Measurements from ENCODE around the gene STAT1.

STAT1 gene

GRCh38 chr2:190959911-190960788, 53.8 kb downstream of the STAT1 start:
- no peak for DNase-seq (ENCODE audit: low read depth)

- no peak for DNase-seq (ENCODE audit: low read depth)
Observed at GRCh38 chr2:190953257-190953656, 60.7 kb downstream of the STAT1 start.

- DNase-seq (ENCODE audit: low read depth) = no peak
Observed at GRCh38 chr2:190950566-190950991, 63.4 kb downstream of the STAT1 start.

- peak; percentile 47 for DNase-seq (ENCODE audit: low read depth)
Observed at GRCh38 chr2:190948671-190949070, 65.3 kb downstream of the STAT1 start.

GRCh38 chr2:190947711-190948251, 66.2 kb downstream of the STAT1 start:
- DNase-seq (ENCODE audit: low read depth) = peak; percentile 51

GRCh38 chr2:190947141-190947540, 66.8 kb downstream of the STAT1 start:
- peak; percentile 23 for DNase-seq (ENCODE audit: low read depth)

GRCh38 chr2:190943706-190944105, 70.3 kb downstream of the STAT1 start:
- DNase-seq (ENCODE audit: low read depth) = no peak

- no peak for DNase-seq (ENCODE audit: low read depth)
Observed at GRCh38 chr2:190942697-190943096, 71.3 kb downstream of the STAT1 start.

- no peak for DNase-seq (ENCODE audit: low read depth)
Observed at GRCh38 chr2:190941571-190941970, 72.4 kb downstream of the STAT1 start.

- DNase-seq (ENCODE audit: low read depth) = no peak
Observed at GRCh38 chr2:190940454-190940853, 73.5 kb downstream of the STAT1 start.

- DNase-seq (ENCODE audit: low read depth) = no peak
Observed at GRCh38 chr2:190938771-190939335, 75.1 kb downstream of the STAT1 start.

GRCh38 chr2:190935054-190935453, 78.9 kb downstream of the STAT1 start:
- DNase-seq (ENCODE audit: low read depth) = no peak

- no peak for DNase-seq (ENCODE audit: low read depth)
Observed at GRCh38 chr2:190933361-190933760, 80.6 kb downstream of the STAT1 start.

- DNase-seq (ENCODE audit: low read depth) = no peak
Observed at GRCh38 chr2:190932514-190932913, 81.5 kb downstream of the STAT1 start.

- DNase-seq (ENCODE audit: low read depth) = no peak
Observed at GRCh38 chr2:190930411-190930810, 83.6 kb downstream of the STAT1 start.

GRCh38 chr2:190929919-190930318, 84.1 kb downstream of the STAT1 start:
- no peak for DNase-seq (ENCODE audit: low read depth)

GRCh38 chr2:190927301-190927700, 86.7 kb downstream of the STAT1 start:
- no peak for DNase-seq (ENCODE audit: low read depth)

GRCh38 chr2:190922376-190922775, 91.6 kb downstream of the STAT1 start:
- no peak for DNase-seq (ENCODE audit: low read depth)

GRCh38 chr2:190920085-190920484, 93.9 kb downstream of the STAT1 start:
- no peak for DNase-seq (ENCODE audit: low read depth)
